Measurements from ENCODE around the gene LENG9. TPM values are rescaled to one million over a fixed set of nuclear protein-coding genes. Genes with fewer than 3 reads are reported as not detected.

LENG9 gene
- total and polyA plus RNA-seq, 2 of the 13 experiments (the other 11 are each of a cell fraction or from before 2014, with no cell fraction given): 0.75 to 2.9 TPM

DNA sequence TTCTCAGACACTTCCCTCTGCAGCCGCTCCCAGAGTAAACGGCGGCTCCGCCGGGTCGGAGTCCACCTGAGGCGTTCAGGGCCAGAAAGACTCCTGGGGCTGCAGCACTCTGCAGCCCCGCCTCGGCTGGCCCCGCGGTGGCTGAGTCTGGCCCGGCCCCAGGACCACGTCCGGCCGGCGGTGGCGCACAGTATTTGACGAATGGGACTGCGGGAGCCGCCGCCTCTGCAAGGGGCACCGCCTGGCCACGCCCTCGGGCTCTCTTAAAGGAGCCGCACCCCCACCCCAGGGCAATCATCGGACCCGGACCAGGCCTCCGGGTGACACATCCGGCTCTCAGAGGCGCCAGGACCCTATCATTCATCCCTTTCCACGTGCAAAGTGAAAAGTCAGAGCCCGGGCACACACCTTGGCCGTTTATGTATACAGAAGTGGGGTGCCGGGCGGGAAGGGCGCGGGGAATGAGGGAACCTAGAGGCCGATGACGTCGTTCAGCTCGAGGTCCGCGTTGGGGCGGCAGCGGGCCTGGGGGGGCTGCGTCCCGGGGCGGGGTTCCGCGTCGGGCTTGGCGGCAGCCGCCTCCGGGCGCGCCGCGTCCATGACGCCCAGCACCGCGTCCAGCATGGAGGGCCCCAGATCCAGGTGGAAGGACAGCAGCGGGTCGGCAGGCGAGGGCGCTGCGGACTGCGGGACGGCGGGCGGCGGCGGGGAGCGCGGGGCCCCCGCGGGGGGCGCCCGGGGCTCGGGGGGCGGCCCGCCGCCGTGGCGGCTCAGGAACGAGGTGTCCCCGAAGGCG lies 1.2 kb upstream of the LENG9 start (continued):
- TF ChIP-seq FOXJ3 (CRISPR knock-in tag; IDR thresholded peaks at IDR 0.05; ENCODE audit: borderline replicate concordance) (peak; percentile 32; the same call in 1 of the 2 replicates), ZNF350 (CRISPR knock-in tag; IDR thresholded peaks at IDR 0.05; ENCODE audit: borderline replicate concordance, low read depth) (no peak; the same call in 1 of the 2 replicates), SNAPC2 (CRISPR knock-in tag; IDR thresholded peaks at IDR 0.05) (no peak; the same call in 1 of the 2 replicates), KLF6 (CRISPR knock-in tag; IDR thresholded peaks at IDR 0.05) (no peak), ZNF652 (CRISPR knock-in tag; IDR thresholded peaks at IDR 0.05; ENCODE audit: borderline replicate concordance, low read depth) (no peak), EHMT2 (IDR thresholded peaks at IDR 0.05; ENCODE audit: borderline replicate concordance, low read depth, low read length) (no peak), ZNF180 (CRISPR knock-in tag; IDR thresholded peaks at IDR 0.05; ENCODE audit: borderline replicate concordance, low read depth) (no peak), GFI1 (CRISPR knock-in tag; IDR thresholded peaks at IDR 0.05; ENCODE audit: borderline replicate concordance) (no peak), ZSCAN29 (CRISPR knock-in tag; conservative IDR thresholded peaks at IDR 0.05) (no peak), ZNF557 (CRISPR knock-in tag; IDR thresholded peaks at IDR 0.05) (no peak), RFX3 (CRISPR knock-in tag; IDR thresholded peaks at IDR 0.05) (no peak), ZNF563 (CRISPR knock-in tag; IDR thresholded peaks at IDR 0.05) (no peak), PHB2 (IDR thresholded peaks at IDR 0.05; ENCODE audit: partially characterized antibody) (no peak), SRSF1 (optimal IDR thresholded peaks at IDR 0.05; ENCODE audit: low read depth, low read length) (no peak), ATM (IDR thresholded peaks at IDR 0.05; ENCODE audit: borderline replicate concordance) (no peak), TMF1 (CRISPR knock-in tag; IDR thresholded peaks at IDR 0.05; ENCODE audit: low read depth) (no peak), ZEB1 (IDR thresholded peaks at IDR 0.05; ENCODE audit: insufficient replicate concordance, low read depth) (no peak)
- TF ChIP-seq, protein P1, sequence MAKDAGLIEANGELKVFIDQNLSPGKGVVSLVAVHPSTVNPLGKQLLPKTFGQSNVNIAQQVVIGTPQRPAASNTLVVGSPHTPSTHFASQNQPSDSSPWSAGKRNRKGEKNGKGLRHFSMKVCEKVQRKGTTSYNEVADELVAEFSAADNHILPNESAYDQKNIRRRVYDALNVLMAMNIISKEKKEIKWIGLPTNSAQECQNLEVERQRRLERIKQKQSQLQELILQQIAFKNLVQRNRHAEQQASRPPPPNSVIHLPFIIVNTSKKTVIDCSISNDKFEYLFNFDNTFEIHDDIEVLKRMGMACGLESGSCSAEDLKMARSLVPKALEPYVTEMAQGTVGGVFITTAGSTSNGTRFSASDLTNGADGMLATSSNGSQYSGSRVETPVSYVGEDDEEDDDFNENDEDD (CRISPR knock-in tag; IDR thresholded peaks at IDR 0.05; ENCODE audit: borderline replicate concordance): no peak
- TF ChIP-seq, protein P2, sequence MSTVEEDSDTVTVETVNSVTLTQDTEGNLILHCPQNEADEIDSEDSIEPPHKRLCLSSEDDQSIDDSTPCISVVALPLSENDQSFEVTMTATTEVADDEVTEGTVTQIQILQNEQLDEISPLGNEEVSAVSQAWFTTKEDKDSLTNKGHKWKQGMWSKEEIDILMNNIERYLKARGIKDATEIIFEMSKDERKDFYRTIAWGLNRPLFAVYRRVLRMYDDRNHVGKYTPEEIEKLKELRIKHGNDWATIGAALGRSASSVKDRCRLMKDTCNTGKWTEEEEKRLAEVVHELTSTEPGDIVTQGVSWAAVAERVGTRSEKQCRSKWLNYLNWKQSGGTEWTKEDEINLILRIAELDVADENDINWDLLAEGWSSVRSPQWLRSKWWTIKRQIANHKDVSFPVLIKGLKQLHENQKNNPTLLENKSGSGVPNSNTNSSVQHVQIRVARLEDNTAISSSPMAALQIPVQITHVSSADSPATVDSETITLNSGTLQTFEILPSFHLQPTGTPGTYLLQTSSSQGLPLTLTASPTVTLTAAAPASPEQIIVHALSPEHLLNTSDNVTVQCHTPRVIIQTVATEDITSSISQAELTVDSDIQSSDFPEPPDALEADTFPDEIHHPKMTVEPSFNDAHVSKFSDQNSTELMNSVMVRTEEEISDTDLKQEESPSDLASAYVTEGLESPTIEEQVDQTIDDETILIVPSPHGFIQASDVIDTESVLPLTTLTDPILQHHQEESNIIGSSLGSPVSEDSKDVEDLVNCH (CRISPR knock-in tag; IDR thresholded peaks at IDR 0.05): no peak
- TF ChIP-seq, protein P3, sequence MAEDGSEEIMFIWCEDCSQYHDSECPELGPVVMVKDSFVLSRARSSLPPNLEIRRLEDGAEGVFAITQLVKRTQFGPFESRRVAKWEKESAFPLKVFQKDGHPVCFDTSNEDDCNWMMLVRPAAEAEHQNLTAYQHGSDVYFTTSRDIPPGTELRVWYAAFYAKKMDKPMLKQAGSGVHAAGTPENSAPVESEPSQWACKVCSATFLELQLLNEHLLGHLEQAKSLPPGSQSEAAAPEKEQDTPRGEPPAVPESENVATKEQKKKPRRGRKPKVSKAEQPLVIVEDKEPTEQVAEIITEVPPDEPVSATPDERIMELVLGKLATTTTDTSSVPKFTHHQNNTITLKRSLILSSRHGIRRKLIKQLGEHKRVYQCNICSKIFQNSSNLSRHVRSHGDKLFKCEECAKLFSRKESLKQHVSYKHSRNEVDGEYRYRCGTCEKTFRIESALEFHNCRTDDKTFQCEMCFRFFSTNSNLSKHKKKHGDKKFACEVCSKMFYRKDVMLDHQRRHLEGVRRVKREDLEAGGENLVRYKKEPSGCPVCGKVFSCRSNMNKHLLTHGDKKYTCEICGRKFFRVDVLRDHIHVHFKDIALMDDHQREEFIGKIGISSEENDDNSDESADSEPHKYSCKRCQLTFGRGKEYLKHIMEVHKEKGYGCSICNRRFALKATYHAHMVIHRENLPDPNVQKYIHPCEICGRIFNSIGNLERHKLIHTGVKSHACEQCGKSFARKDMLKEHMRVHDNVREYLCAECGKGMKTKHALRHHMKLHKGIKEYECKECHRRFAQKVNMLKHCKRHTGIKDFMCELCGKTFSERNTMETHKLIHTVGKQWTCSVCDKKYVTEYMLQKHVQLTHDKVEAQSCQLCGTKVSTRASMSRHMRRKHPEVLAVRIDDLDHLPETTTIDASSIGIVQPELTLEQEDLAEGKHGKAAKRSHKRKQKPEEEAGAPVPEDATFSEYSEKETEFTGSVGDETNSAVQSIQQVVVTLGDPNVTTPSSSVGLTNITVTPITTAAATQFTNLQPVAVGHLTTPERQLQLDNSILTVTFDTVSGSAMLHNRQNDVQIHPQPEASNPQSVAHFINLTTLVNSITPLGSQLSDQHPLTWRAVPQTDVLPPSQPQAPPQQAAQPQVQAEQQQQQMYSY (CRISPR knock-in tag; IDR thresholded peaks at IDR 0.05): peak; percentile 35; the same call in 1 of the 2 replicates
- TF ChIP-seq, protein P4, sequence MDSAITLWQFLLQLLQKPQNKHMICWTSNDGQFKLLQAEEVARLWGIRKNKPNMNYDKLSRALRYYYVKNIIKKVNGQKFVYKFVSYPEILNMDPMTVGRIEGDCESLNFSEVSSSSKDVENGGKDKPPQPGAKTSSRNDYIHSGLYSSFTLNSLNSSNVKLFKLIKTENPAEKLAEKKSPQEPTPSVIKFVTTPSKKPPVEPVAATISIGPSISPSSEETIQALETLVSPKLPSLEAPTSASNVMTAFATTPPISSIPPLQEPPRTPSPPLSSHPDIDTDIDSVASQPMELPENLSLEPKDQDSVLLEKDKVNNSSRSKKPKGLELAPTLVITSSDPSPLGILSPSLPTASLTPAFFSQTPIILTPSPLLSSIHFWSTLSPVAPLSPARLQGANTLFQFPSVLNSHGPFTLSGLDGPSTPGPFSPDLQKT (CRISPR knock-in tag; IDR thresholded peaks at IDR 0.05; ENCODE audit: borderline replicate concordance): no peak

Data from HepG2 (cell line).